ENCODE data around the gene RNPEP. TPM values are rescaled to one million over a fixed set of nuclear protein-coding genes. Genes with fewer than 3 reads are reported as not detected.
"Not testable (repeated sequence)": the region's sequence is repeated elsewhere in the genome, so short reads cannot be mapped to it uniquely, and the experiment has no call there.

Gene RNPEP
- total and polyA plus RNA-seq, 7 donors, result 23.9 to 86.5 (median 38.5) TPM

DNA sequence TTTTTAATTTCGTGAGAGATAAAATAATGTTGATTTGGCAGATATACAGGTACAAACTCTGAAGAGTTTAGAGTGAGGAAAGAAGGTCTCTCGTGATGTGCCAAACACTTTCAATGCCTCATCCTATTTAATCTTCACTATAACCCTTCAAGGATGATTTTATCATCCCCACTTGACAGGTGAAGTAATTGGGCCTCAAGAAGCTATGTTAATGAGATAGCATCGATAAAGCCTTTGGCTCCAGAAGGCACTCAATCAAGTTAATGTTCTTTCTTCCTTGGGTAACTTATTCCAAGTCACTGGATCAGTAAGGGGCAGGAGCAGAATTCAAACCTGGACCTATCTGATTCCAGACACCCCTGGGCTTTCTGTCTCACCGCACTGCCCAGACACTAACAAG, 43.3 kb upstream of the RNPEP start:
- Histone ChIP-seq H3K4me1 (peaks cover 0 to 73% (median 66%) of the 10 kb centered on the region in 4 donors), H3K36me3 (peaks cover 1 to 38% (median 5%) of the 10 kb centered on the region in 4 donors), H3K27me3 (no peaks in the 10 kb centered on the region), H3K4me3 (peak overlapping the region in 3 of 4 donors; percentile 1 to 82 (median 75)), H3K9me3 (no peaks in the 10 kb centered on the region), H3K27ac (peak overlapping the region; percentile 91 to 98 (median 92))
- WGBS, 2 donors, result 68 to 75% methylated on average over 4 of the region's 4 CpGs
- DNase-seq, result no peak
- TF ChIP-seq, protein P1, sequence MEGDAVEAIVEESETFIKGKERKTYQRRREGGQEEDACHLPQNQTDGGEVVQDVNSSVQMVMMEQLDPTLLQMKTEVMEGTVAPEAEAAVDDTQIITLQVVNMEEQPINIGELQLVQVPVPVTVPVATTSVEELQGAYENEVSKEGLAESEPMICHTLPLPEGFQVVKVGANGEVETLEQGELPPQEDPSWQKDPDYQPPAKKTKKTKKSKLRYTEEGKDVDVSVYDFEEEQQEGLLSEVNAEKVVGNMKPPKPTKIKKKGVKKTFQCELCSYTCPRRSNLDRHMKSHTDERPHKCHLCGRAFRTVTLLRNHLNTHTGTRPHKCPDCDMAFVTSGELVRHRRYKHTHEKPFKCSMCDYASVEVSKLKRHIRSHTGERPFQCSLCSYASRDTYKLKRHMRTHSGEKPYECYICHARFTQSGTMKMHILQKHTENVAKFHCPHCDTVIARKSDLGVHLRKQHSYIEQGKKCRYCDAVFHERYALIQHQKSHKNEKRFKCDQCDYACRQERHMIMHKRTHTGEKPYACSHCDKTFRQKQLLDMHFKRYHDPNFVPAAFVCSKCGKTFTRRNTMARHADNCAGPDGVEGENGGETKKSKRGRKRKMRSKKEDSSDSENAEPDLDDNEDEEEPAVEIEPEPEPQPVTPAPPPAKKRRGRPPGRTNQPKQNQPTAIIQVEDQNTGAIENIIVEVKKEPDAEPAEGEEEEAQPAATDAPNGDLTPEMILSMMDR (IDR thresholded peaks at IDR 0.05), result no peak
- TF ChIP-seq POLR2AphosphoS5 (IDR thresholded peaks at IDR 0.05), result no peak
- TF ChIP-seq EP300 (IDR thresholded peaks at IDR 0.05), result no peak
- no peak for TF ChIP-seq POLR2A (IDR thresholded peaks at IDR 0.05)
- intact Hi-C loops (cut with DNase I), result no loop called here

DNA sequence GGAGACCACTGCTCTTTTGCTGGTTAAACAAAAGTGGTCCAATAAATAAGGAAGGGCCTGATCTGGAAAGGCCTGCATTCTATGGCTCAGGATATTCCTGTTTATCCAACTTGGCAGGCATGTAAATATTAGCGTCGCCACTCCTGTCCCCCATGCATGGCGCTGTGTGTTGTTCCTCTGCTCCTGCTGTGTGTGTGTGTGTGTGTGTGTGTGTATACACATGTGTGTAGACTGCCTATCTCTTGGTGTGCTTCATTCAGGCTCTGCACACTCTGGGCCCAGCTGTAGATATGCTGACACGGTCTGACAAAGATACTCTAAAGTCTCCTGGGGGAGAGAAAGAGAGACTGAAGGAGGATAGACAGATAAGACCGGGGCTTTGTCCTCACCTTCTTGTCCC, 42.9 kb upstream of the RNPEP start:
- H3K4me1 ChIP-seq, result peaks cover 0 to 68% (median 62%) of the 10 kb centered on the region in 4 donors
- H3K27ac ChIP-seq, result peak overlapping the region; percentile 91 to 98 (median 92)
- no peaks in the 10 kb centered on the region for H3K9me3 ChIP-seq
- H3K36me3 ChIP-seq, result peaks cover 3 to 37% (median 6%) of the 10 kb centered on the region in 4 donors
- no peak for TF ChIP-seq EP300 (IDR thresholded peaks at IDR 0.05)
- TF ChIP-seq POLR2AphosphoS5 (IDR thresholded peaks at IDR 0.05), result no peak
- TF ChIP-seq, protein P1 (IDR thresholded peaks at IDR 0.05), result no peak
- no peak for TF ChIP-seq POLR2A (IDR thresholded peaks at IDR 0.05)
- 75 to 76% methylated on average over 5 of the region's 5 CpGs for WGBS, 2 donors
- H3K4me3 ChIP-seq, result peak overlapping the region; percentile 1 to 82 (median 74)
- intact Hi-C loops (cut with DNase I), result no loop called here
- no peaks in the 10 kb centered on the region for H3K27me3 ChIP-seq
- DNase-seq, result no peak

DNA sequence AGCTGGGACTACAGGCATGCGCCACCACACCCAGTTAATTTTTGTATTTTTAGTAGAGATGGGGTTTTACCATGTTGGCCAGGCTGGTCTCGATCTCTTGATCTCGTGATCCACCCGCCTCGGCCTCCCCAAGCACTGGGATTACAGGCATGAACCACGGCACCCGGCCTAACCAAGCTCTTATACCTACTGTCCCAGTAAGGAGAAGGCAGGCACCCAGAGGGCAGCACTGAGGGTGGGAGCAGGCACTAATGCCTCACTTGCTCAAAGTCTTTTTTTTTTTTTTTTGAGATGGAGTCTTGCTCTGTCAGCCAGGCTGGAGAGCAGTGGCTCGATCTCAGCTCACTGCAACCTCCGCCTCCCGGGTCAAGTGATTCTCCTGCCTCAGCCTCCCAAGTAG, 42.1 kb upstream of the RNPEP start:
- Histone ChIP-seq H3K4me1 (peaks cover 0 to 61% (median 54%) of the 10 kb centered on the region in 4 donors), H3K36me3 (peaks cover 3 to 30% (median 6%) of the 10 kb centered on the region in 4 donors), H3K27ac (peak overlapping the region; percentile 91 to 98 (median 92)), H3K4me3 (peak overlapping the region; percentile 73 to 82 (median 76))
- peak in 1 of 4 donors; percentile 26 for TF ChIP-seq POLR2AphosphoS5 (IDR thresholded peaks at IDR 0.05)
- WGBS, 2 donors, result 87 to 95% methylated on average over 10 of the region's 10 CpGs
- intact Hi-C loops (cut with DNase I); H3K9me3 ChIP-seq; H3K27me3 ChIP-seq; DNase-seq: not testable (repeated sequence)

DNA sequence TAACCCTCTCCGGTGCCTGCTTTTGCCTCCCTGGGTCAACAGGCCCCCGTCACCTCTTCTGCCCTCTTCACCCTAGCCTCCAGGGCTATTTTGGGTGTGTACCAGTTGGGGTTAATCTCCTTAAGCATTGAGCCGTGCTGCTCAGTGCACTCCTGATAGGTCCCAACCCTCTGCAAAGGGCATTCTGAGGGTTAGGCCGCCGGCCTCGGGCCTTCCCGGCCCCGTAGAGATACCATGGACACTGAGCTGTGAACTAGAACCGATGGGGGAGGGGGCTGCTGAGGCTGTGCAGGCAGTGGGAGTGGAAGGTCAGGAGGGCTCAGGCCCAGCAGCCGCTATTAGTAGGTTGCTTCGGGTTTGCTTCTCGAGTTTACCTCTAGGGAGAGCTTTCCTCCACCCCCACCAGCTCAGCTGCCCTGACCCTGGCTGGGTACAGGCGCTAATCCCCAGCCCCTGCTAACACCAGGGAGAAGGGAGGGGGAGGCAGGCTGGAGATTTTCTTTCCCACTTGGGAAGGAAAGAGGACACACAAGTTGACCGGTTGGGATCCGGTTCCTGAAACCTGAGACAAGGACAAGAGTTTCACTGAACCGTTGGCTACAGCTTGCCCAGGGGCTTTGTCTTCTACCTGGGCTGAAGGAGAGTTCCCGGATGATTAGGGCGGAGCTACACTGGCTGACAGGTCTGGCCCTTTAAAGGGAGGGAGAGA, 40.9 kb upstream of the RNPEP start:
- peak overlapping the region; percentile 91 to 98 (median 92) for H3K27ac ChIP-seq
- 70 to 77% methylated on average over 18 of the region's 18 CpGs for WGBS, 2 donors
- no peak for DNase-seq
- no peaks in the 10 kb centered on the region for H3K9me3 ChIP-seq
- H3K4me1 ChIP-seq, result peaks cover 0 to 48% (median 42%) of the 10 kb centered on the region in 4 donors
- intact Hi-C loops (cut with DNase I), result no loop called here
- TF ChIP-seq POLR2AphosphoS5 (IDR thresholded peaks at IDR 0.05) (peak in 1 of 4 donors; percentile 11), EP300 (IDR thresholded peaks at IDR 0.05) (no peak)
- H3K4me3 ChIP-seq, result peak overlapping the region; percentile 73 to 82 (median 76)
- H3K36me3 ChIP-seq, result peaks cover 3 to 25% (median 6%) of the 10 kb centered on the region in 4 donors
- H3K27me3 ChIP-seq, result no peaks in the 10 kb centered on the region

DNA sequence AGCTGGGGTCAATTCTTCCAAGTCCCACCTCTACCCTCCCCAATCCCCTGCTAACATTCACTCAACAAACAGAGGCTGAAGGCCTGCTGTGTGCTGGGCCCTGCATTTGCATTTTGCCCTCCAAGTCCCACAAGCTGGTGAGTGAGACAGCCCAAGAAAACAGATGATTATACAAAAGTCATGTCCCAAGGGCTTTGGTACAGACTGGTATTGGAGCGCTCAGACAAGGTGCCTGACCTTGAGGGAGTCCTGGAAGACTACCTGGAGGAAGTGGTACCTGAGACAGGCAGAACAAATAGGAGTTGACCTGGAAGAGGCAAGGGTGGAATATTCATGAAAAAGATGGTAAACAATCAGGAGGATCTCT, 40.3 kb upstream of the RNPEP start:
- Histone ChIP-seq H3K36me3 (peaks cover 3 to 22% (median 6%) of the 10 kb centered on the region in 4 donors), H3K9me3 (no peaks in the 10 kb centered on the region), H3K4me1 (peaks cover 0 to 43% (median 38%) of the 10 kb centered on the region in 4 donors), H3K4me3 (peak overlapping the region; percentile 73 to 82 (median 76)), H3K27me3 (no peaks in the 10 kb centered on the region), H3K27ac (peak overlapping the region; percentile 91 to 98 (median 92))
- WGBS, 2 donors, result 88 to 91% methylated on average over 1 of the region's 1 CpG
- no peak for DNase-seq
- intact Hi-C loops (cut with DNase I), result no loop called here
- TF ChIP-seq POLR2A (IDR thresholded peaks at IDR 0.05) (no peak), POLR2AphosphoS5 (IDR thresholded peaks at IDR 0.05) (peak in 1 of 4 donors; percentile 1)

DNA sequence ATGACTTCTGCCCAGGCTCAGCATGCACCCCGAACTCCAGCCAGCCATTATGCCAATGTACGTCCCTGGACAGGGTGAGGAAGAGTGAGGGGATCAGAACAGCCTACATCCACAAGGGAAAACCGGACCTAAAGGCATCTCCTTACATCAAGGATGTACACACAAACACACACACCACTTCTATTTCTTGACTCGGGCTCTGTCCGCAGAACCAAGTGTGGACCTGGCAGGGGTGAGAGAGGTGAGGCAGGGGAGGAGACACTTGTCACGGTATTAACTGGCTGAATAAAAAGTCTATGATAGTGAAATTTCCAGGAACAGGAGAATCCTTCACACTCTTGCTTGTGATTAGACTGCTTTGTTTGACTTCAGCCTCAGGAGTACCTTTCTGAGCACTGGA, 38.4 kb upstream of the RNPEP start:
- Histone ChIP-seq H3K4me1 (peaks cover 0 to 31% (median 27%) of the 10 kb centered on the region in 4 donors), H3K4me3 (peak overlapping the region; percentile 73 to 82 (median 76)), H3K27me3 (no peaks in the 10 kb centered on the region), H3K9me3 (no peaks in the 10 kb centered on the region), H3K27ac (peak overlapping the region; percentile 91 to 98 (median 92)), H3K36me3 (peaks cover 3 to 22% (median 6%) of the 10 kb centered on the region in 4 donors)
- intact Hi-C loops (cut with DNase I), result no loop called here
- no peak for DNase-seq
- 74 to 84% methylated on average over 6 of the region's 6 CpGs for WGBS, 2 donors
- TF ChIP-seq POLR2AphosphoS5 (IDR thresholded peaks at IDR 0.05) (peak in 2 of 4 donors; percentile 1 to 3), POLR2A (IDR thresholded peaks at IDR 0.05) (no peak)

Data from sigmoid colon (tissue), 7 donors.